AG04449 (cell line): ENCODE measurements around the gene CEACAM7.

Experiments
- CTCF ChIA-PET: fragments of 350-600 bp; formaldehyde crosslinking; extraction: SDS; loops from one replicate; lab custom pipeline; 2021; ENCODE audit warnings: antibody characterized with exemption; lab: Yijun Ruan, JAX
- POLR2A ChIA-PET: fragments of 400-600, 350-600 bp; formaldehyde crosslinking; extraction: SDS; loops from one replicate; lab custom pipeline; 2020; ENCODE audit warnings: antibody characterized with exemption, inconsistent platforms; lab: Yijun Ruan, JAX
- DNase-seq: peaks from one replicate; pipeline ENCODE4 v3.0.0-alpha.2; 2010; ENCODE audit warnings: low read depth, low spot score
- H3K4me3 ChIP-seq: 2 replicates; pipeline ENCODE4 v1.5.1; 2011; ENCODE audit warnings: low read depth, mild to moderate bottlenecking, control low read depth, low read length
- TF ChIP-seq, protein P1 (sequence below): IDR thresholded peaks from one replicate; pipeline ENCODE4 v1.5.1; 2011; ENCODE audit warnings: mild to moderate bottlenecking, moderate library complexity, low read length, control low read depth, inconsistent platforms; ENCODE audit not compliant: insufficient read depth; ENCODE audit errors: missing control alignments

Gene CEACAM7

DNA sequence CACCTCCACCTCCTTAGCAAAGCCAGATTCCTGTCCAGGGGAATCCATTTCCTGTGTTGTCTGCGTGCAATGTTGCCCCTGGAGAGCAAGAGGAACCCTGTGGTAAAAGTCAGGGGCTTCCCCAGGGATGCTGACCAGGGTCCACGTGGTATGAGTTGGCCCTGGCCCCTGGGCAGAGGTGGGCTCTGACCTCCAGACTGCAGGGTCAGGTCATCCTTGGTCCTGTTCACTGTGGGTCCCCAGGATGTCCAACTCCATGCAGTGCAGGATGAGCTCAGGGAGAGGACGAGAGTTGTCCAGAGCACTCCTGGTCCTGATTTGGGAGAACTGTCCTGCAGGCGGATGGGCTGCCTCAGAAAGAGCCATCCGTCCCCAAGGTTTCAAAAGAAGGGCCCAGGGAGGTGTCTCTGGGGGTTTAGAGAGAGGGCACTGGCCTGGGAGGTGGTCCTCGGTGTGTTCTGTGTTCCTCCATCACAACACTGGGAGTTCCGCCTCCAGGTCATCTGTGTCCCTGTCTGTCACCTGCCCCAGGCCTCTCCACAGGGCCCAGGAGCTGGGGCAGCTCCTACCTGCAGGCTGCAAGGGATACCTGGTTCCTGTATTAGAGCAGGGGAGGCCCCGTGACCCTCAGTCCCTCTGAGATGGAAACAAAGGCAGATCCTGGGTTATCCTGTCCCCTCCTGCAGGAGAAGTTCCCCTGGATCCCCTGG lies 59.9 kb downstream of the CEACAM7 start:
- CTCF ChIA-PET, result no interaction called here
- TF ChIP-seq, protein P1, sequence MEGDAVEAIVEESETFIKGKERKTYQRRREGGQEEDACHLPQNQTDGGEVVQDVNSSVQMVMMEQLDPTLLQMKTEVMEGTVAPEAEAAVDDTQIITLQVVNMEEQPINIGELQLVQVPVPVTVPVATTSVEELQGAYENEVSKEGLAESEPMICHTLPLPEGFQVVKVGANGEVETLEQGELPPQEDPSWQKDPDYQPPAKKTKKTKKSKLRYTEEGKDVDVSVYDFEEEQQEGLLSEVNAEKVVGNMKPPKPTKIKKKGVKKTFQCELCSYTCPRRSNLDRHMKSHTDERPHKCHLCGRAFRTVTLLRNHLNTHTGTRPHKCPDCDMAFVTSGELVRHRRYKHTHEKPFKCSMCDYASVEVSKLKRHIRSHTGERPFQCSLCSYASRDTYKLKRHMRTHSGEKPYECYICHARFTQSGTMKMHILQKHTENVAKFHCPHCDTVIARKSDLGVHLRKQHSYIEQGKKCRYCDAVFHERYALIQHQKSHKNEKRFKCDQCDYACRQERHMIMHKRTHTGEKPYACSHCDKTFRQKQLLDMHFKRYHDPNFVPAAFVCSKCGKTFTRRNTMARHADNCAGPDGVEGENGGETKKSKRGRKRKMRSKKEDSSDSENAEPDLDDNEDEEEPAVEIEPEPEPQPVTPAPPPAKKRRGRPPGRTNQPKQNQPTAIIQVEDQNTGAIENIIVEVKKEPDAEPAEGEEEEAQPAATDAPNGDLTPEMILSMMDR, result no peak
- H3K4me3 ChIP-seq, result no peak overlapping the region
- POLR2A ChIA-PET, result no interaction called here
- DNase-seq, result no peak

DNA sequence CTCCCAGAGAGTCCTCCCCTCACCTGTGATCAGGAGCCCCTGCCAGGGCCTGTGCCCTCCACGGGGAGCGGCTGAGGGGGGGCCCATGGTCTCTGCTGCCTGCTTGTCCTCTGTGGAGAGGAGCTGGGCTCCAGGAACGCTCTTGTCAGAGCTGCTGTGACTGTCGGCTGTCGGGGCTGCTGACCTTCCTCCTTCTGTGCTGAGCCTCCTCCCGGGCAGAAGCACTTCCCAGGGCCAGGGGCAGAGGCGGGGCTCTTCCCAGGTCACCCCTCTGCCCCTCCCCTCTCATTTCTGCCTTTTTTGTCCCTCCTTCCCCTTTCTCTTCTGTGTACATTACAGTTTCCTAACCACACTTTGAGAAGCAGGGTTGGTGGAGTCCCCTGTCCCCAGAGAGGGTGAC lies 61.2 kb downstream of the CEACAM7 start, which contains the start of gene CEACAM4:
Gene CEACAM4, minus strand, starts transcription at position 198 of the 400 bp plus-strand sequence. Its CDS starts 111 bp downstream, at position 87.
- TF ChIP-seq, protein P1, result no peak
- CTCF ChIA-PET, result no interaction called here
- no peak within 1 kb of the TSS for H3K4me3 ChIP-seq
- DNase-seq, result no peak
- POLR2A ChIA-PET, result no interaction called here

DNA sequence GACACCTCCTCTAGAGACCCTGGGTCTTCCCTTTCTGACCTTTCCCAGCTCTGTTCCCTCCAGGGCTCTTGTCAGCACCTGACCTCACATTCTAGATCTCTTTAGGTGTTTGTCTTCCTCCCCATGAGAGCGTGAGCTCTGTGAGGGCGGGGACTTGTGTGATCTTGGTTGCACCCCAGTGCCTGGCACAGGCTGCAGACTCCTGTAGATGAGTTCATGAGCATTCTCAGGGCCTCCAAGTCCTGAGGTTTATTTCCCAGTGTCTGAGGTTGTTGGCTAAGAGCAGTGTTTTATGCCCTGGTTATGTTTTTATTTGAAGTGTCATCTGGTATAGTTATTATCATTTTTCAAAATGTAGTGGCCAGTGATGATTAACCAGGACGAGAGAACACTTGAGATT lies 61.8 kb downstream of the CEACAM7 start:
- TF ChIP-seq, protein P1, result no peak
- POLR2A ChIA-PET, result no interaction called here

DNA sequence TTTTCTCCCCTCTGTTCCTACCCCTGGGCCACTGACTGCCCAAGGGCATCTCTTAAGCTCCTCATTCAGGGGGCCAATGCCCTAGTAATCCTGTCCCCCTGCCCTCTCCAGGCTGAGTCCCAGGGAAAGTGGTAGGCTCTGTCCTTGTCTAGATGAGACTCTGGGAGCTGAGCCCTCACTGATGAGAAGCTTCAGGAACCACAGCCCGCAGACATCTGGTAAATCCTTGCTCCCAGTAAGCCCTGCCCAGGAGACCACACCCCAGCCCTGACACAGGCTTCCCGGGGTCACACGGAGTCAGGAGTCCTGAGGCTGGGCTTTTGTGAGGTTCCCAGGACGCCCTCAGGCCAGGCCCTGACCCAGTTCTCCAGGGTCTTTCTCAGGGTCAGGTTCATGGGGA lies 63.1 kb downstream of the CEACAM7 start:
- TF ChIP-seq, protein P1, result no peak
- no peak for DNase-seq
- no peak overlapping the region for H3K4me3 ChIP-seq
- POLR2A ChIA-PET, result no interaction called here
- CTCF ChIA-PET, result no interaction called here

More for the DNA sequence above, 61.8 kb downstream of the CEACAM7 start:
- H3K4me3 ChIP-seq, result no peak overlapping the region
- CTCF ChIA-PET, result no interaction called here
- DNase-seq, result no peak

DNA sequence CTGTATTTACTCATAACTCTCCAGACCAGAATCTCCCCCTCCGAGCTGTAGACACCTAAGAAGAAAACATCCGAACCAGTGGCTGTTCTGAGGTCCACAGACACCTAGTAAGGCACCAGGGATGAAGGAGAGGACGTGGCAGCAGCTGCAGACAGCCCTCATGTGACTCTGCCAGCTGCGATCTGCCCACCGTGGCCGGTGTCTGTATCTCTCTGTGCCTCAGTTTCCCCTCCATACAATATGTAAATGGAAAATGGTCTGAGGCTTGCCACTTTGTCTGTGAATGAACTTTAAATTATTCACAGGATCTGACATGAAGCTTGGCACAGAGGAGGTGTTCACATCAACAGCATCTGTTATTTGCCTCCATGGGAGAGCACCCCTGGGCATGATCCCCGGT lies 63.6 kb downstream of the CEACAM7 start:
- ChIA-PET POLR2A (no interaction called here), CTCF (no interaction called here)
- H3K4me3 ChIP-seq, result no peak overlapping the region
- TF ChIP-seq, protein P1, result no peak
- DNase-seq, result no peak

DNA sequence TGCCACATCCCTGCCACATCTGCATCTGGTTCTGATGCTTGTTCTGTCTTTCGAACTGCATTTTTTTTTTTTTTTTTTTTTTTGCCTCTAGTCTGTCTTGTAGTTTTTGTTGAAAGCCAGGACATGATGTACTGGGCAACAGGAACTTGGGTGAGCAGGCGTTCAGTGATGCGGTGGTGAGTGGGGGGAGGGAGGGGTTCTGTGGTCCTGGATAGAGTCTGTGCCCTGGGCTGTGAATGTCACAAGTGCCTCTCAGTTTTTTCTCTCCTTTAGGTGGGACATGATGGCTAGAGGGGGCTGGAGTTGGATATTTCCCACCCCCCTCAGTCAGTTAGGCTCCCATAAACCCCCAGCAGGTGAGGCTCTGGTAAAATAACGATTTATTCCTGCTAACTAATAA lies 64.7 kb downstream of the CEACAM7 start:
- no peak for DNase-seq
- ChIA-PET CTCF (no interaction called here), POLR2A (no interaction called here)
- TF ChIP-seq, protein P1, result no peak
- no peak overlapping the region for H3K4me3 ChIP-seq
